Gastrocnemius medialis (tissue), 4 donors: ENCODE data around the gene TDO2. TPM values are rescaled to one million over a fixed set of nuclear protein-coding genes. Genes with fewer than 3 reads are reported as not detected.

Experiments
- ATAC-seq, 2 donors: fragments of 150-250 bp; one replicate each; pipeline ENCODE4 v1.9.1; 2016
- DNase-seq, 2 donors: peaks; one replicate each; pipeline ENCODE4 v3.0.0-alpha.2; 2019
- H3K27ac ChIP-seq, 4 donors: fragments of 200-600 bp; sonication (generic); 1 replicate in 1 of 4; 2 replicates in 3 of 4; pipeline ENCODE4 v1.5.1; 2016 to 2018; ENCODE audit warnings: mild to moderate bottlenecking in 2 of 4, moderate library complexity in 1 of 4
- H3K27me3 ChIP-seq, 3 donors: fragments of 200-600 bp; sonication (generic) in 2 of 3; 1 replicate in 1 of 3; 2 replicates in 2 of 3; pipeline versions ENCODE4 v1.5.1 to v1.6.0; 2016 to 2019; ENCODE audit warnings: mild to moderate bottlenecking in 1 of 3, moderate library complexity in 1 of 3
- H3K36me3 ChIP-seq, 2 donors: fragments of 200-600 bp; sonication (generic) in 1 of 2; one replicate each; pipeline ENCODE4 v1.5.1; 2017 to 2018
- H3K4me1 ChIP-seq, 2 donors: fragments of 200-600 bp; sonication (generic) in 1 of 2; one replicate each; pipeline ENCODE4 v1.5.1; 2016 to 2017; ENCODE audit warnings: mild to moderate bottlenecking in 2 of 2
- H3K4me3 ChIP-seq, 4 donors: fragments of 200-600 bp; sonication (generic) in 3 of 4; 1 replicate in 1 of 4; 2 replicates in 3 of 4; pipeline ENCODE4 v1.5.1; 2016 to 2019; ENCODE audit warnings: mild to moderate bottlenecking in 2 of 4
- H3K9me3 ChIP-seq, 3 donors: fragments of 200-600 bp; sonication (generic) in 2 of 3; 1 replicate in 1 of 3; 2 replicates in 2 of 3; pipeline ENCODE4 v1.5.1; 2016 to 2019
- CTCF ChIP-seq, 5 experiments: fragments of 450-650 bp in 3 of 5; fragments of 200-600 bp in 2 of 5; sonication (generic) in 2 of 5; IDR thresholded peaks in 4 of 5; conservative IDR thresholded peaks in 1 of 5; 1 replicate in 4 of 5; 2 replicates in 1 of 5; pipeline ENCODE4 v1.5.1; 2016 to 2019; ENCODE audit warnings: antibody characterized with exemption in 5 of 5, mild to moderate bottlenecking in 3 of 5, moderate library complexity in 3 of 5
- POLR2A ChIP-seq, 2 donors: fragments of 450-650 bp; IDR thresholded peaks; one replicate each; pipeline ENCODE4 v1.6.1; 2017; ENCODE audit warnings: antibody characterized with exemption in 2 of 2, mild to moderate bottlenecking in 2 of 2, moderate library complexity in 2 of 2
- in situ Hi-C, 4 donors: fragments of 200-750 bp; cut with MboI; loops; one replicate each; pipeline versions ENCODE4 v1.15.0 to v1.8.0; 2017; ENCODE audit warnings: low sequenced_read_pairs in 4 of 4
- intact Hi-C: fragments of 100-400 bp; cut with DNase I; formaldehyde crosslinking; loops from one replicate; pipeline ENCODE4 v1.15.1; 2023; ENCODE audit warnings: low total_unique reads
- total RNA-seq, 4 donors: library from RNA; depleted of rRNA; stranded (reverse); fragments of >200 nt; gene quantifications; one replicate each; pipeline versions ENCODE4 v1.1.0 to v1.2.3, GENCODE V29; 2016

The TDO2 gene
- total RNA-seq, 4 donors from 2014 or later: 0.62 to 2.0 TPM; not detected in 2

- Histone ChIP-seq H3K27me3 (no peaks in the 10 kb centered on the region), H3K36me3 (no peaks in the 10 kb centered on the region), H3K27ac (no peak overlapping the region), H3K4me1 (peaks cover 0 to 3% of the 10 kb centered on the region in 2 donors), H3K9me3 (no peaks in the 10 kb centered on the region), H3K4me3 (no peak overlapping the region)
- intact Hi-C loops: no loop called here
- in situ Hi-C loops: no loop called here
- no peak for TF ChIP-seq POLR2A (IDR thresholded peaks at IDR 0.05)
- no peak for TF ChIP-seq CTCF (IDR thresholded peaks at IDR 0.05 in 4 of 5, conservative IDR thresholded peaks at IDR 0.05 in 1 of 5)
- ATAC-seq: peak; percentile 28 to 46
- peak in 1 of 2 donors; percentile 19 for DNase-seq
Measured at GRCh38 chr4:155964016-155964891, 60.8 kb downstream of the TDO2 start.

GRCh38 chr4:155966171-155966570, 62.7 kb downstream of the TDO2 start:
- in situ Hi-C loops (no loop called here), intact Hi-C loops (no loop called here)
- DNase-seq: no peak
- Histone ChIP-seq H3K27me3 (no peaks in the 10 kb centered on the region), H3K9me3 (no peaks in the 10 kb centered on the region), H3K4me1 (peaks cover 0 to 3% of the 10 kb centered on the region in 2 donors), H3K27ac (no peak overlapping the region), H3K4me3 (no peak overlapping the region), H3K36me3 (no peaks in the 10 kb centered on the region)
- no peak for ATAC-seq
- TF ChIP-seq CTCF (IDR thresholded peaks at IDR 0.05 in 4 of 5, conservative IDR thresholded peaks at IDR 0.05 in 1 of 5) (no peak), POLR2A (IDR thresholded peaks at IDR 0.05) (no peak)

- H3K4me3 ChIP-seq: no peak overlapping the region
- DNase-seq (no peak), ATAC-seq (no peak)
- no peak overlapping the region for H3K27ac ChIP-seq
- H3K9me3 ChIP-seq: no peaks in the 10 kb centered on the region
- in situ Hi-C loops: no loop called here
- intact Hi-C loops: no loop called here
- H3K36me3 ChIP-seq: no peaks in the 10 kb centered on the region
- peaks cover 0 to 3% of the 10 kb centered on the region in 2 donors for H3K4me1 ChIP-seq
- TF ChIP-seq CTCF (IDR thresholded peaks at IDR 0.05 in 4 of 5, conservative IDR thresholded peaks at IDR 0.05 in 1 of 5): no peak
- no peak for TF ChIP-seq POLR2A (IDR thresholded peaks at IDR 0.05)
- H3K27me3 ChIP-seq: no peaks in the 10 kb centered on the region
Measured at GRCh38 chr4:155966731-155967395, 63.4 kb downstream of the TDO2 start.

Other genes starting within 250 kb of the TDO2 start
- 10 to 100 TPM in 2 of 4 donors, 1 to 10 TPM in 2; 5.8 to 15.5 (median 9.6) TPM for gene GUCY1A1, start 236.8 kb upstream of the TDO2 start, total RNA-seq
- gene GUCY1B1, start 144.7 kb upstream of the TDO2 start, total RNA-seq: 1 to 10 TPM; 4.3 to 8.1 (median 5.5) TPM
- gene ASIC5, start 37.4 kb upstream of the TDO2 start, total RNA-seq: not detected
- gene CTSO, start 50.2 kb downstream of the TDO2 start, total RNA-seq: 1 to 10 TPM; 2.9 to 6.4 (median 3.9) TPM